ENCODE data around the gene ZNF638. TPM values are rescaled to one million over a fixed set of nuclear protein-coding genes. Genes with fewer than 3 reads are reported as not detected.

ZNF638 gene
- total and polyA plus RNA-seq, 12 donors: 45.2 to 219 (median 82.8) TPM

GRCh38 chr2:71463342-71463654 lies 131.7 kb downstream of the ZNF638 start:
- no peaks in the 10 kb centered on the region for H3K9me3 ChIP-seq
- H3K27ac ChIP-seq: peak overlapping the region in 1 of 10 donors; percentile 44
- ATAC-seq: peak in 1 of 8 donors; percentile 9
- 62 to 74% methylated on average over 7 of the region's 7 CpGs for WGBS, 2 donors
- H3K27me3 ChIP-seq: peaks cover 0 to 26% (median 0%) of the 10 kb centered on the region in 7 donors
- DNase-seq: no peak
- peaks cover 5 to 90% (median 68%) of the 10 kb centered on the region in 9 donors for H3K4me1 ChIP-seq
- H3K36me3 ChIP-seq: peaks cover 0 to 3% (median 0%) of the 10 kb centered on the region in 9 donors
- no peak for TF ChIP-seq CTCF (IDR thresholded peaks at IDR 0.05)
- intact Hi-C loops (cut with DNase I): loop anchor here in 3 of 10 donors (5.0 kb wide), 2 partner anchors 44 to 49 kb away; no protein-coding TSS in a partner anchor
- H3K4me3 ChIP-seq: no peak overlapping the region

- no peak for DNase-seq
Measured at GRCh38 chr2:71464389-71464788, 132.8 kb downstream of the ZNF638 start.

GRCh38 chr2:71465356-71465755 lies 133.8 kb downstream of the ZNF638 start:
- ATAC-seq: no peak
- DNase-seq: no peak
- Histone ChIP-seq H3K4me1 (peaks cover 15 to 90% (median 68%) of the 10 kb centered on the region in 9 donors), H3K27me3 (peaks cover 0 to 26% (median 0%) of the 10 kb centered on the region in 7 donors), H3K4me3 (peak overlapping the region in 1 of 10 donors; percentile 85), H3K27ac (no peak overlapping the region), H3K36me3 (no peaks in the 10 kb centered on the region), H3K9me3 (no peaks in the 10 kb centered on the region)
- 74 to 79% methylated on average over 11 of the region's 11 CpGs for WGBS, 2 donors
- no peak for TF ChIP-seq CTCF (IDR thresholded peaks at IDR 0.05)
- intact Hi-C loops (cut with DNase I): loop anchor here in 2 of 10 donors (5.0 kb wide), 1 partner anchor 37 kb away; no protein-coding TSS in a partner anchor

More at GRCh38 chr2:71464389-71464788, 132.8 kb downstream of the ZNF638 start:
- peaks cover 0 to 26% (median 0%) of the 10 kb centered on the region in 7 donors for H3K27me3 ChIP-seq
- ATAC-seq: no peak
- peaks cover 0 to 2% (median 0%) of the 10 kb centered on the region in 9 donors for H3K36me3 ChIP-seq
- intact Hi-C loops (cut with DNase I): loop anchor here in 3 of 10 donors (5.0 kb wide), 2 partner anchors 43 to 48 kb away; no protein-coding TSS in a partner anchor
- no peaks in the 10 kb centered on the region for H3K9me3 ChIP-seq
- WGBS, 2 donors: 81 to 95% methylated on average over 6 of the region's 6 CpGs
- TF ChIP-seq CTCF (IDR thresholded peaks at IDR 0.05): no peak
- peak overlapping the region in 1 of 10 donors; percentile 12 for H3K27ac ChIP-seq
- H3K4me1 ChIP-seq: peaks cover 14 to 90% (median 68%) of the 10 kb centered on the region in 9 donors
- no peak overlapping the region for H3K4me3 ChIP-seq

GRCh38 chr2:71465961-71466300 lies 134.3 kb downstream of the ZNF638 start:
- no peaks in the 10 kb centered on the region for H3K36me3 ChIP-seq
- H3K4me3 ChIP-seq: peak overlapping the region in 9 of 10 donors; percentile 67 to 90 (median 79)
- ATAC-seq (no peak), DNase-seq (no peak)
- no peak for TF ChIP-seq CTCF (IDR thresholded peaks at IDR 0.05)
- intact Hi-C loops (cut with DNase I): loop anchor here in 4 of 10 donors (2.0 to 5.0 kb wide), 3 partner anchors 36 to 39 kb away; no protein-coding TSS in a partner anchor
- H3K27me3 ChIP-seq: peaks cover 0 to 26% (median 0%) of the 10 kb centered on the region in 7 donors
- WGBS, 2 donors: 38 to 42% methylated on average over 18 to 23 of the region's 23 CpGs
- peak overlapping the region; percentile 72 to 92 (median 90) for H3K27ac ChIP-seq
- peaks cover 17 to 90% (median 64%) of the 10 kb centered on the region in 9 donors for H3K4me1 ChIP-seq
- H3K9me3 ChIP-seq: no peaks in the 10 kb centered on the region

Measured in heart right ventricle (tissue), 16 donors.